Small intestine (tissue), 7 donors: ENCODE measurements around the gene EIF2B5. TPM values are rescaled to one million over a fixed set of nuclear protein-coding genes. Genes with fewer than 3 reads are reported as not detected.
"Not testable (repeated sequence)": the region's sequence is repeated elsewhere in the genome, so short reads cannot be mapped to it uniquely, and the experiment has no call there.

Experiments used
- DNase-seq, 2 donors: peaks; one replicate each; pipeline versions ENCODE4 v3.0.0 to v3.0.0-alpha.2; 2013
- FAIRE-seq: peaks from 2 replicates; lab custom pipeline; 2012; peaks lifted over from hg19 to GRCh38; lab: Jason Lieb, UNC
- H3K27ac ChIP-seq, 3 donors: one replicate each; pipeline ENCODE4 v1.5.1; 2013; ENCODE audit warnings: low read length in 2 of 3, mild to moderate bottlenecking in 2 of 3, control low read depth in 1 of 3, inconsistent platforms in 1 of 3, low read depth in 1 of 3, moderate library complexity in 1 of 3
- H3K27me3 ChIP-seq, 3 donors: one replicate each; pipeline ENCODE4 v1.6.1; 2013; ENCODE audit warnings: low read length in 3 of 3, inconsistent platforms in 1 of 3; ENCODE audit not compliant: control insufficient read depth in 3 of 3, insufficient read depth in 3 of 3
- H3K36me3 ChIP-seq, 3 donors: one replicate each; pipeline ENCODE4 v1.6.1; 2013; ENCODE audit warnings: low read length in 3 of 3, inconsistent platforms in 1 of 3, low read depth in 1 of 3, mild to moderate bottlenecking in 1 of 3, moderate library complexity in 1 of 3; ENCODE audit not compliant: control insufficient read depth in 3 of 3, insufficient read depth in 2 of 3
- H3K4me1 ChIP-seq, 3 donors: one replicate each; pipeline ENCODE4 v1.6.1; 2013; ENCODE audit warnings: low read length in 2 of 3, inconsistent platforms in 1 of 3, low read depth in 1 of 3, mild to moderate bottlenecking in 1 of 3, moderate library complexity in 1 of 3; ENCODE audit not compliant: control insufficient read depth in 3 of 3, insufficient read depth in 2 of 3
- H3K4me3 ChIP-seq, 3 donors: one replicate each; pipeline ENCODE4 v1.5.1; 2013; ENCODE audit warnings: low read length in 3 of 3, control low read depth in 1 of 3, inconsistent platforms in 1 of 3, low read depth in 1 of 3, mild to moderate bottlenecking in 1 of 3, moderate library complexity in 1 of 3
- H3K9me3 ChIP-seq, 2 donors: one replicate each; pipeline ENCODE4 v1.6.1; 2013; ENCODE audit warnings: low read depth in 1 of 2, low read length in 1 of 2; ENCODE audit not compliant: control insufficient read depth in 2 of 2, insufficient read depth in 1 of 2
- WGBS, 3 donors: extraction: QIAGEN DNeasy Blood & Tissue Kit; methylation state at CpG; one replicate each; pipeline ENCODE4 v1.1.7; 2013; 5-methylcytosine and 5-hydroxymethylcytosine counted together
- polyA plus RNA-seq, 4 donors: library from polyadenylated mRNA; stranded (reverse) in 3 of 4; unstranded in 1 of 4; fragments of 200-250 nt in 3 of 4; fragments of 120-200 nt in 1 of 4; gene quantifications; one replicate each; pipeline versions ENCODE4 v1.2.1 to v1.2.3, GENCODE V29; 2013
- donor health status: healthy with polysubstance abuse.
- donor health status: control.
- donor health status: control.
- donor health status: Bipolar disorder and iron deficiency.
- donor health status: healthy.

EIF2B5 gene
- polyA plus RNA-seq, 4 donors = 33.8 to 45.9 (median 38.8) TPM

- 82 to 89% (median 86%) methylated on average over 4 of the region's 4 CpGs for WGBS, 3 donors
- FAIRE-seq = no peak
- no peak for DNase-seq
These were observed 19.1 kb upstream of the EIF2B5 start for GRCh38 chr3:184116017-184116416.

GRCh38 chr3:184117636-184118035 lies 17.5 kb upstream of the EIF2B5 start:
- FAIRE-seq (no peak), DNase-seq (no peak)
- Histone ChIP-seq H3K36me3 (no peaks in the 10 kb centered on the region), H3K27ac (no peak overlapping the region), H3K4me3 (no peak overlapping the region), H3K9me3 (no peaks in the 10 kb centered on the region), H3K27me3 (no peaks in the 10 kb centered on the region), H3K4me1 (no peaks in the 10 kb centered on the region)
- 87 to 95% (median 93%) methylated on average over 6 of the region's 6 CpGs for WGBS, 3 donors

More at GRCh38 chr3:184116017-184116416, 19.1 kb upstream of the EIF2B5 start:
- Histone ChIP-seq H3K4me1 (no peaks in the 10 kb centered on the region), H3K4me3 (no peak overlapping the region), H3K27me3 (no peaks in the 10 kb centered on the region), H3K9me3 (no peaks in the 10 kb centered on the region), H3K27ac (no peak overlapping the region), H3K36me3 (no peaks in the 10 kb centered on the region)

GRCh38 chr3:184121031-184121430 lies 14.1 kb upstream of the EIF2B5 start:
- not testable (repeated sequence) for H3K9me3 ChIP-seq, H3K4me1 ChIP-seq, H3K36me3 ChIP-seq, DNase-seq, H3K27ac ChIP-seq, H3K4me3 ChIP-seq, FAIRE-seq, H3K27me3 ChIP-seq
- 92 to 97% (median 93%) methylated on average over 8 of the region's 8 CpGs for WGBS, 3 donors

GRCh38 chr3:184126006-184126405 lies 9.2 kb upstream of the EIF2B5 start:
- H3K27ac ChIP-seq = no peak overlapping the region
- no peaks in the 10 kb centered on the region for H3K9me3 ChIP-seq
- no peak overlapping the region for H3K4me3 ChIP-seq
- H3K4me1 ChIP-seq = no peaks in the 10 kb centered on the region
- no peaks in the 10 kb centered on the region for H3K36me3 ChIP-seq
- FAIRE-seq = no peak
- WGBS, 3 donors = 73 to 76% (median 73%) methylated on average over 3 of the region's 3 CpGs
- H3K27me3 ChIP-seq = no peaks in the 10 kb centered on the region
- DNase-seq = no peak

GRCh38 chr3:184129012-184129411 lies 6.1 kb upstream of the EIF2B5 start:
- WGBS, 3 donors = 17 to 36% (median 29%) methylated on average over 2 of the region's 2 CpGs
- DNase-seq (peak; percentile 29 to 31), FAIRE-seq (no peak)
- Histone ChIP-seq H3K9me3 (no peaks in the 10 kb centered on the region), H3K36me3 (no peaks in the 10 kb centered on the region), H3K27ac (no peak overlapping the region), H3K4me3 (no peak overlapping the region), H3K27me3 (no peaks in the 10 kb centered on the region), H3K4me1 (no peaks in the 10 kb centered on the region)

GRCh38 chr3:184132945-184133344 lies 2.2 kb upstream of the EIF2B5 start:
- H3K36me3 ChIP-seq = peaks cover 0 to 5% (median 2%) of the 10 kb centered on the region in 3 donors
- no peak overlapping the region for H3K27ac ChIP-seq
- H3K4me1 ChIP-seq = peaks cover 4 to 16% (median 5%) of the 10 kb centered on the region in 3 donors
- H3K4me3 ChIP-seq = no peak overlapping the region
- FAIRE-seq (no peak), DNase-seq (no peak)
- 94 to 96% (median 95%) methylated on average over 4 of the region's 4 CpGs for WGBS, 3 donors
- H3K27me3 ChIP-seq = no peaks in the 10 kb centered on the region
- H3K9me3 ChIP-seq = no peaks in the 10 kb centered on the region

- peak overlapping the region; percentile 67 to 91 (median 68) for H3K27ac ChIP-seq
- H3K27me3 ChIP-seq = no peaks in the 10 kb centered on the region
- peak overlapping the region; percentile 78 to 88 (median 78) for H3K4me3 ChIP-seq
- FAIRE-seq = no peak
- H3K9me3 ChIP-seq = no peaks in the 10 kb centered on the region
- WGBS, 3 donors = 1 to 2% (median 2%) methylated on average over 36 to 37 of the region's 37 CpGs
- H3K36me3 ChIP-seq = peaks cover 0 to 16% (median 2%) of the 10 kb centered on the region in 3 donors
- peaks cover 4 to 16% (median 5%) of the 10 kb centered on the region in 3 donors for H3K4me1 ChIP-seq
- peak; percentile 87 to 88 for DNase-seq
These were observed 1.1 kb upstream of the EIF2B5 start for GRCh38 chr3:184133840-184134745.

GRCh38 chr3:184134746-184135148 lies 411 bp upstream of the EIF2B5 start:
- H3K4me3 ChIP-seq = peak overlapping the region; percentile 78 to 88 (median 78)
- no peak for FAIRE-seq
- DNase-seq = no peak
- H3K4me1 ChIP-seq = peaks cover 4 to 16% (median 5%) of the 10 kb centered on the region in 3 donors
- no peaks in the 10 kb centered on the region for H3K9me3 ChIP-seq
- H3K27ac ChIP-seq = peak overlapping the region; percentile 67 to 91 (median 68)
- WGBS, 3 donors = 0% methylated on average over 21 of the region's 21 CpGs
- peaks cover 0 to 20% (median 2%) of the 10 kb centered on the region in 3 donors for H3K36me3 ChIP-seq
- no peaks in the 10 kb centered on the region for H3K27me3 ChIP-seq
